TTC549 (cell line): Measurements from ENCODE around the gene RELCH.

Source experiments
- FAIRE-seq: peaks from 2 replicates; lab custom pipeline; 2012; peaks lifted over from hg19 to GRCh38; lab: Jason Lieb, UNC

Gene RELCH

DNA sequence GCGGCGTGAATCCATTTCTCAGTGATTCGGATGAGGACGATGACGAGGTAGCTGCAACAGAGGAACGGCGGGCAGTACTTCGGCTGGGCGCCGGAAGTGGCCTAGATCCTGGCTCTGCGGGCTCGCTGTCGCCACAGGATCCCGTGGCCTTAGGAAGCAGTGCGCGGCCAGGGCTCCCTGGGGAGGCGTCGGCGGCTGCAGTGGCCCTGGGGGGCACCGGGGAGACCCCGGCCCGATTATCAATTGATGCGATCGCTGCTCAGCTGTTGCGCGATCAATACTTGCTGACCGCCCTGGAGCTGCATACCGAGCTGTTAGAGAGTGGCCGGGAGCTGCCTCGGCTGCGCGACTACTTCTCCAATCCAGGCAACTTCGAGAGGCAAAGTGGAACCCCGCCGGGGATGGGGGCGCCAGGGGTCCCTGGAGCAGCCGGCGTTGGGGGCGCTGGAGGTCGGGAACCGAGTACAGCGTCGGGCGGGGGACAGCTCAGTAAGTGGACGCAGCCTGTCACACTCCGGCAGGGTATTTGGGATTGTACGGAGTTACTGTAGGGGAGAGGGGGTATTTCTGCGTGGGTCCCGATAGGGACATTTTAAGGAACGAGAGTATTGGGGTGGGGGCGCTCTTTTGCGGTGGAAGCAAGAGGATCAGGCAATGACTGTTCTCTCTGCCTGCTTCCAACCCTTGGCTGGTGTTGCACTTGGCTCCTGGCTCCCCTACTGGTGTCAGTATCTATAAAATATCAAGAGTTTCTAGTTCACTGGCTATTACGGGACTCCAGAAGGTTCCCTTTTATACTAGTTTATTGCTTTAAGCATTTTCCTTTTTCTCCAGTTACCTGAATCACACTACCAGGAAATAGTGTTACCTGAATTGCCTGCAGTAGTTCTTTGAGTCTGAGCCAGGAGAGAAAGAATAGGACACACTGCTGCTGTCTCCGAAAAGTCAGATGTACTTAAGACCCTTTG lies 772 bp downstream of the RELCH start:
- no peak for FAIRE-seq

- no peak for FAIRE-seq
Observed at GRCh38 chr18:62189208-62189607, 2.2 kb downstream of the RELCH start.

GRCh38 chr18:62196079-62196478 lies 9.0 kb downstream of the RELCH start:
- FAIRE-seq: no peak

- no peak for FAIRE-seq
Observed at GRCh38 chr18:62196980-62197379, 9.9 kb downstream of the RELCH start.

- no peak for FAIRE-seq
Observed at GRCh38 chr18:62198259-62198658, 11.2 kb downstream of the RELCH start.

DNA sequence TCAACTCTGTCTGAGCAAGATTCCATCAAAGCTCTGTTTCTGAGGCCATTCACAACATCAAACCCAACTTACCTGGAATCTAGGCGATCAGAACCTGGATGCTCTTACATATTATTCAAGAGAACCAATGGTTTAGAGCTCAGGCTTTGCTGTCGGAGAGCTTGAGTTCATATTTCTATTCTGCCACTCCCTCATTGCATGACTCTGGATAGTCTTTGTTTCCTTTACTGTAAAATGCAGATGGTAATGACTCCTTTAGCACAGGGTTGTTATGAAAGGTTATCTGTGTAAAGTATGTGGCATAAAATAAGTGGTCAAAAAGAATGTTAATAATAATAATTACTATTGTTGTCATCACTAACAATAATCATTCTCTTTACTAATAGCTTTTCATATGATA lies 12.6 kb downstream of the RELCH start:
- FAIRE-seq: no peak

DNA sequence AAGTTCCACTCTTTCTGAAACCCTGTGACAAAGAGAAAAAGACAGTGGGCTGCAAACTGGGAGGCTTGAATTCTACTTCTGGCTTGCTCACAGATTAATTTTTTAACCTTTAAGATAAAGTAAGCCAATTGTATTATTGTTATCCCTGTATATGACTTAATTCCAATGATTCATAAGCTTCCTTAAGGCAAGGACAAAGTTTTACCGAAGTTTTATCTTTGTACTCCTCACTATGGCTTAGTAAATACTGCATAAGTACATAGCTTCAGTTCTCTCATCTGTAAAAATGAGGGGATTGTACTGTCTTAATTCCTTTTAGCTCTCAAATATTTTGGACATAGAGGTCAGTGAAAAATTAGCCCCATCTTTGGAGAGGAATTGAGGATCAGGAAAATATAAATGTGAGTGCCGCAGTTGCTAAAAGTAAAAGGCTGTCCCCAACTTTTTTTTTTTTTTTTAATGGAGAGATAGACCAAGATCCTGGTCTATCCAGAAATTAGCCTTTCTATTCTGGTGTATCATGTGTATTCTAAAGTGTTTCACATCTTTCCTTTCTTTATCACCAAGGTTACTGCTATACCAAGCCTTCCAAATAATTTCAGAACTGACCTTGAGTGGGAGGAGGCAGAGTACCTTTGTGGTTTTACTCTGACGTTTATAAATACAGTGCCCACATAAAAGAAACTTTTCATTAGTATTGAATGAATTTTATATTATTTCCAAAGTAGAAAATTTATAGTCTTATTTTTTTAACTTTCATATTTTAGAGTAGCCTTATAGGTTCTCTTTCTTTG lies 13.3 kb downstream of the RELCH start:
- FAIRE-seq: no peak

DNA sequence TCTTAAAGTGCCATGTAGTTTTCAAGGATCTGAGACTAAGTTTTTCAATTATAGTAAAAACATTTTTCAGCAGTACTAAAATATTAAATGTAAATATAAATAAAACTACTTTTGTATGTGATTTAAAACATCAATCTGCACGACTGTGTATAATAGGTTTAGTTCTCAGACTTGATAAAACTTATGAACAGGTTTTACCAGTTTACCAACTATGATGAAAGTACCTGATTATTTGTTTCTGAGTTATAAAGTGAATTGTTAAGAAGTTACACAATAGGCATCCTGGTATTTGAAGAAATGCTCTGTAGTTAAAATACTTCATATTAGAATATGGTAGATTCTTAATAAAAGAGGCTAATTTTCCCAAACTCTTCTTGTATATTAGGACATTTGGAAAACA lies 14.8 kb downstream of the RELCH start:
- FAIRE-seq: no peak

DNA sequence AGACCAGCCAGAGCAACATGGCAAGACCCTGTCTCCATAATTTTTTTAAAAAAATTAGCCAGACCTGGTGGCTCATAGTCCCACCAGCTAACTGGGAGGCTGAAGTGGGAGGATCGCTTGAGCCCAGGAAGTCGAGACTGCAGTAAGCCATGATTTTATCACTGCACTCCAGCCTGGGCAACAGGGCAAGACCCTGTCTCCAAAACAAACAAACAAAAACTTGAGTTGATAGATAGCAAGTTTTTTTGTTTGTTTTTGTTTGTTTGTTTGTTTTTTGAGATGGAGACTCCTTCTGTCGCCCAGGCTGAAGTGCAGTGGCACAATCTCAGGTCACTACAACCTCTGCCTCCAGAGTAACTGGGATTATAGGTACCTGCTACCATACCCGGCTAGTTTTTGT lies 18.8 kb downstream of the RELCH start:
- FAIRE-seq: no peak

DNA sequence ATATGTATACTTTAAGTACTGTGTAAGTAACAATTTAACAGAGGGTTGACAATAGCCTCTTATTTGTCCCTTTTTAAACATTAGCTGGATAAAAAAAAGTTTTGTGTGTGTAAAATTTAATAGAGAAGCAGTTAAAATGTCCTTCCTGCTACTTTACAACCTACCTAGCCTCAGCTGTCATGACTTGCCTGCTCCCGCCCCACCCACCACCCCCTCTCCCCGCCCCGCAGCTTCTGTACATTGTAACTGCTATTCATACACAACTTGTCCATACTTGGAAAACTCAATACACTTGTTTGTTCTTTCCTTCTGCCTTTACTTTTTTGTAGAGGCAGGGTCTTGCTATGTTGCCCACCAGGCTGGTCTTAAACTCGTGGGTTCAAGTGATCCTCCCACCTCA lies 19.5 kb downstream of the RELCH start:
- FAIRE-seq: no peak

DNA sequence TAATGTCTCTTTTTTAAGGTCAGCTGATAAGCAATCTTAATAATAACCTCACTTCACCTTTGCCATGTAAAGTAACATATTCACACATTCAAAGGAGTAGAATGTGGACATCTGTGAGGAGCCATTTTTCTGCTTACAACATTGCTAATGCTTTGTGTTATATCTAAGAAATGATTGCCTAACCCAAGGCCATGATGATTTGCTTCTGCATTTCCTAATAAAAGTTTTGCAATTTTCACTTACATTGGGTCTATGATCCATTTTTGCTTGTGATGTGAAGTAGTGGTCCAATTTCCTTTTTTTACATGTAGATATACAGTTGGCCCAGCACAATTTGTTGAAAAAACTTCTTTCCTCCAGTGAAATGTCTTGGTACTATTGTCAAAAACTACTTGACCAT lies 22.0 kb downstream of the RELCH start:
- no peak for FAIRE-seq

- FAIRE-seq: no peak
Observed at GRCh38 chr18:62210138-62210537, 23.1 kb downstream of the RELCH start.

DNA sequence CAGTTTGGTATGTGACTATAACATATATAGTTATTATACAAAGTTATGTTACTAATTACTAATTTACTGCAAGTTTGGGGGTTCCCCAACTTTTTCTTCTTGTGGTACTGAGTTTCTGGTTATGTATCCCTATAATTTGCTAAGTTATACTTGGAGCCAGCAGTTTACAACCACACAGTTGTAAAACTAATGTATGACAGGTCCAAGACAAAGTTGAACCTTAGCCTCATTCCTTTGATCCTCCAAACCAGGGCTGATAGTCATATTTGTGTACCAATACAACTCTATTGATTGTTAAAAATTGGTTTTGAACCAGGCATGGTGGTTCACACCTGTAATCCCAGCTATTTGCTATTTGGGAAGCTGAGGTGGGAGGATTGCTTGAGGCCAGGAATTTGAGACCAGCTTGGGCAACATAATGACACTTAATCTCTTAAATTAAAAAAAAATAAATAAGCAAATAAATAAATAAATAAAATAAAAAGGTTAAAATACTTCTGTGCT lies 24.3 kb downstream of the RELCH start:
- no peak for FAIRE-seq

- no peak for FAIRE-seq
Observed at GRCh38 chr18:62214790-62215189, 27.7 kb downstream of the RELCH start.

DNA sequence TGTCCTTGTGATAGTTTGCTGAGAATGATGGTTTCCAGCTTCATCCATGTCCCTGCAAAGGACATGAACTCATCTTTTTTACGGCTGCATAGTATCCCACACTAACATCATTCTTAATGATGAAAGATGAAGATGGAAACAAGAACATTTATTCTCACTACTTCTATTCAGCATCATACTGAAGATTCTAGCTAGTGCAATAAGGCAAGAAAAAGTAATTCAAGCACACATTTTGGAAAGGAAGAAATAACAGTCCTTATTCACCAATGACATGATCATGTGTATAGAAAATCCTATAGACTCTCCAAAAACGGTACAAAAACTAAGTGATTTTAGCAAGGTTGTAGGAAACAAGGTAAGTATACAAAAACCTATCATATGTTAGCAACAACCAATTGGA lies 37.2 kb downstream of the RELCH start:
- no peak for FAIRE-seq

GRCh38 chr18:62226047-62226446 lies 39.0 kb downstream of the RELCH start:
- no peak for FAIRE-seq

DNA sequence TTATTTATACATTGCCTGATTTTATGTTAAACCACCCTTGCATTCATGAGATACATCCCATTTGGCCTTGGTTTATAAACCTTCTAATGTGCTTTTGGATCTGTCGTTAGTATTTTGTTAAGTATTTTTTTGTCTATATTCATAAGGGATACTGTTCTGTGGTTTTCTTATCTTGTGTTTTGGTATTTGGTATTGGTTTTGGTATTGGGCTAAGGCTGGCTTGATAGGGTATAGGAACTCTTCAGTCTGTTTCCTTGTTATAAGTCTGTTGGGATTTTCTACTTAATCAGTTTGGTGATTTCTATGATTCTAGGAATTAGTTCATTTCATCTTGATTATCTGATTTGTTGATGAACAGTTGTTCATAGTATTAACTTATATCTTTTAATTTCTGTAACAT lies 49.2 kb downstream of the RELCH start:
- FAIRE-seq: no peak

- FAIRE-seq: no peak
Observed at GRCh38 chr18:62239475-62239874, 52.4 kb downstream of the RELCH start.

DNA sequence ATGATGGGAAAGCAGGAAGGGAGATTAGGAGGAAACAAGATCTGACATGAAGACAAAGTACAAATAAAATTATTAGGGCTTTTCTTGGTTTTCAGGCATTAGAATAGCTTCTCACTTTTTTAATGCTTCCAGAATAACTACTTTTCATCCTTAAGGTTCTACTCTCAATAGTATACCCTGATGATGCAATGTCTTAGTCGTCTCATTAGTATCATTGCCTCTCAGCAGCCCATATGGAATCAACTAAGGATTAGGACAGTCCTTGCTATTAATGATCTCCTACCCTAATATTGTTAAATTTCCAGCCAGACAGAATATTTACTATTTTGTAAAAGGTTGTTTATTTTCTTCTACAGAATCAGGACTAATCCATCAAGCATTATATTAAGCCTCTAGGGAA lies 55.9 kb downstream of the RELCH start:
- FAIRE-seq: no peak

GRCh38 chr18:62245177-62245576 lies 58.1 kb downstream of the RELCH start:
- FAIRE-seq: no peak

GRCh38 chr18:62245699-62246098 lies 58.6 kb downstream of the RELCH start:
- no peak for FAIRE-seq

DNA sequence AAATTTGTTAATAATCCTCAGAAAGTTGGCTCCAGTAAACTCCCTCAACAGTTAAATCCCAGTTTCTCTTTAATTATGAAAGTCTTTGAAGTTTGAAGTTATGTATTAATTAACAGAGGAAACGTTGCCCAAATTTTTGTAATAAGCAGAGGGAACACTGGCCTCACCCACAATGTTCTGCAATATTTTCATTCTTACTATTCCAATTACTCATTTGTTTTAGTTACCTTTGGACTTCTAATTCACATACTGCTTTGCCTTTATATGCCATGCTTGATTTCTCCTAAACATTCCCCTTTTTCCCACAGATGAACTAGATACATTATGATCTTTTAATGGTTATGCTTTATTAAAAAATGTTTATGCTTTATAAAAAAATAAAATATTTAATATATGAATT lies 61.3 kb downstream of the RELCH start:
- FAIRE-seq: no peak

GRCh38 chr18:62249478-62250097 lies 62.5 kb downstream of the RELCH start:
- peak; percentile 92 for FAIRE-seq
